ENCODE results near the gene TMEM63A. TPM values are rescaled to one million over a fixed set of nuclear protein-coding genes. Genes with fewer than 3 reads are reported as not detected.

TMEM63A gene
- total RNA-seq, 3 donors from 2014 or later (not counting 1 experiment from before 2014, with no cell fraction given): 101 to 166 (median 113) TPM

DNA sequence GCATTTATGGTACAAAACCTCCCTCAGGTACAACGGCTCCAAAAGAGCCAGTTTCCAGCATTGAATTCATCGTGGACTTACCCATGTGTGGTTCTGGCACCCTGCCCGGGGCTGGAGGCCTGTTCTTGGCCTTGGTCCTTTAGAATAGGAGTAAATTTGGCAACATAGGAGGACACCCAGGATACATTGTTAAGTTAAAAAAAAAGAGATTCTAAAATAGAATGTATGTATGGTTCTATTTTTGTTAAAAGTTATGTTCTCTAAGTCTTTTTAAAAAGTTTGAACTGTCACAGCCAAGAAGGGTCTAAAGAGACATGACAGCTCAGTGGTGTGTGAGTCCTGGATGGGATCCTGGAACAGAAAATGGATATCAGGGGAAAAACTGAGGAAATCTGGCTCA lies 46.3 kb downstream of the TMEM63A start:
- Histone ChIP-seq H3K9me3 (ENCODE audit: control insufficient read depth, insufficient read depth, low read length) (no peaks in the 10 kb centered on the region), H3K36me3 (ENCODE audit: control insufficient read depth, insufficient read depth, low read length) (no peaks in the 10 kb centered on the region), H3K4me3 (ENCODE audit: low read length) (no peak overlapping the region), H3K4me1 (ENCODE audit: control insufficient read depth, insufficient read depth, low read length) (no peaks in the 10 kb centered on the region), H3K27ac (ENCODE audit: low read length) (no peak overlapping the region), H3K27me3 (ENCODE audit: control insufficient read depth, insufficient read depth, low read length) (no peaks in the 10 kb centered on the region)
- Mint-ChIP-seq H3K36me3 (no peaks in the 10 kb centered on the region), H3K4me3 (no peak overlapping the region), H3K4me1 (peaks cover 0 to 3% of the 10 kb centered on the region in 2 donors), H3K27me3 (ENCODE audit: low read depth in 2 of 2) (no peaks in the 10 kb centered on the region), H3K27ac (no peak overlapping the region), H3K9me3 (no peaks in the 10 kb centered on the region)
- no peak for TF ChIP-seq CTCF (IDR thresholded peaks at IDR 0.05)
- intact Hi-C loops (cut with micrococcal nuclease): no loop called here
- 84% methylated on average over 3 of the region's 3 CpGs for whole genome bisulfite sequencing (ENCODE audit: insufficient coverage)
- no peak for DNase-seq
- no peak for ATAC-seq

DNA sequence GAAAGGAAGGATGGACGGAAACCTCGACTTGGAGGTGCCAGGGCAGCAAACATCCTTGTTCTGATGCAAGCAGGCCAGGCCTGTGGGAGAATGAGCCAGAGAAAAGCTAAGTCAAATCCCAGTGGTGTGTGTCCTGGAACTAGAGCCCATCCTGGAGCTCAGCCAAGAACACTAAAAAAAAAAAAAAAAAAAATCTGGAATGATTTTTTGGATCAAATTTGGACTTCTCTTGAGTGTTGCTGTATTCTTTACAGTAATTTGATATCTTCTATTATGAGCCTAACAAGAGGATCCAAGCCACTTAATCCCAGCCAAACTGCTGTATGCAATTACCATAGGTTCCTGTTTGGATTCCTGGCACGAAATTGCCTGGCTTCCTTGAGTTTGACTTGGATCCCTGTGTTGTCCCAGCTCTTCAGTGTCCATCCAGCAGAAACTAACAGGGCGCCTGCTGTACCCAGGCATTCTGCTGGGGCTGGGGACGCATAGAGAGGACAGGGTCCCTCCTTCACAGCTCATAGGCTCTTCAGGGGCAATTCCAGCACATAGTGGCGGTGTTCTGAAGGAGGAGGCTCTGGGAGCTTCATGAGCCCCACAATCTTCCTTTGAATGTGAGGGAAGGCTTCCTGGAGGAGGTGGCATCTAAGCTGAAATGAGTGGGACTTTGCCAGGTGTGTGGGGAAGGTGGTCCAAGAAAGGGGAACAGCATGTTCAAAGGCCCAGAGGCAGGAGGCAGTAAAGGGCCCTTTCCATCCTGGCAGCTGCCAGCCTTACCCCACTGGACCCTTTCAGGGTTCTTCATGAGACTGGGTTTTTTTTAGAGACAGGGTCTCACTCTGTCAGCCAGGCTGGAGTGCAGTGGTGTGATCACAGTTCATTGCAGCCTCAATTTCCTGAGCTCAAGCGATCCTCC lies 47.5 kb downstream of the TMEM63A start:
- H3K9me3 ChIP-seq (ENCODE audit: control insufficient read depth, insufficient read depth, low read length): no peaks in the 10 kb centered on the region
- no peaks in the 10 kb centered on the region for H3K4me1 ChIP-seq (ENCODE audit: control insufficient read depth, insufficient read depth, low read length)
- no peaks in the 10 kb centered on the region for H3K4me1 Mint-ChIP-seq
- no peak overlapping the region for H3K27ac Mint-ChIP-seq
- H3K36me3 ChIP-seq (ENCODE audit: control insufficient read depth, insufficient read depth, low read length): no peaks in the 10 kb centered on the region
- H3K27me3 ChIP-seq (ENCODE audit: control insufficient read depth, insufficient read depth, low read length): no peaks in the 10 kb centered on the region
- no peak for DNase-seq
- WGBS (ENCODE audit: insufficient coverage): 92% methylated on average over 7 of the region's 7 CpGs
- H3K27me3 Mint-ChIP-seq (ENCODE audit: low read depth in 2 of 2): no peaks in the 10 kb centered on the region
- H3K9me3 Mint-ChIP-seq: no peaks in the 10 kb centered on the region
- intact Hi-C loops (cut with micrococcal nuclease): no loop called here
- no peak for ATAC-seq
- no peak overlapping the region for H3K27ac ChIP-seq (ENCODE audit: low read length)
- no peaks in the 10 kb centered on the region for H3K36me3 Mint-ChIP-seq
- no peak overlapping the region for H3K4me3 Mint-ChIP-seq
- no peak for TF ChIP-seq CTCF (IDR thresholded peaks at IDR 0.05)
- H3K4me3 ChIP-seq (ENCODE audit: low read length): no peak overlapping the region

DNA sequence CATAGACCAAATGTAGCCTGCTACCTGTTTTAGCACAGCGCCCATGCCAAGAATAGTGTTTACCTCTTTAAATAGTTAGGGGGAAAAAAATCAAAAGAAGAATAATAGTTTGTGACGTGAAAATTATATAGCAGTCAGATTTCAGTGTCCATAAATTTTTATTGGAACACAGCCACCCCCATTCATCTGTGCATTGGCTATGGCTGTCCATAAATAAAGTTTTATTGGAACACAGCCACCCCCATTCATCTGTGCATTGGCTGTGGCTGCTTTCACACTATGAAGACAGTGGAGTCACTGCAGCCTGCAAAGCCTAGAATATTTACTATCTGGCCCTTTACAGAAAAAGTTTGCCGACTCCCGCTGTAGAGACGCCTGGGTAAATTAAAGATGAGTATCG lies 51.3 kb downstream of the TMEM63A start:
- Mint-ChIP-seq H3K27me3 (ENCODE audit: low read depth in 2 of 2) (no peaks in the 10 kb centered on the region), H3K27ac (no peak overlapping the region), H3K9me3 (no peaks in the 10 kb centered on the region), H3K4me3 (no peak overlapping the region), H3K36me3 (no peaks in the 10 kb centered on the region), H3K4me1 (no peaks in the 10 kb centered on the region)
- TF ChIP-seq CTCF (IDR thresholded peaks at IDR 0.05): no peak
- DNase-seq: no peak
- Histone ChIP-seq H3K4me1 (ENCODE audit: control insufficient read depth, insufficient read depth, low read length) (no peaks in the 10 kb centered on the region), H3K36me3 (ENCODE audit: control insufficient read depth, insufficient read depth, low read length) (no peaks in the 10 kb centered on the region), H3K27me3 (ENCODE audit: control insufficient read depth, insufficient read depth, low read length) (no peaks in the 10 kb centered on the region), H3K9me3 (ENCODE audit: control insufficient read depth, insufficient read depth, low read length) (no peaks in the 10 kb centered on the region), H3K4me3 (ENCODE audit: low read length) (no peak overlapping the region), H3K27ac (ENCODE audit: low read length) (no peak overlapping the region)
- intact Hi-C loops (cut with micrococcal nuclease): no loop called here
- no peak for ATAC-seq
- 99% methylated on average over 6 of the region's 6 CpGs for WGBS (ENCODE audit: insufficient coverage)

Data from natural killer cell (primary cell).